ENCODE results near the gene SHBG. TPM values are rescaled to one million over a fixed set of nuclear protein-coding genes. Genes with fewer than 3 reads are reported as not detected.
"Not testable (repeated sequence)": the region's sequence is repeated elsewhere in the genome, so short reads cannot be mapped to it uniquely, and the experiment has no call there.

Gene SHBG
- total RNA-seq, 6 donors from 2014 or later, result 0.34 to 0.88 (median 0.46) TPM; not detected in 3

GRCh38 chr17:7592422-7593021, 37.4 kb upstream of the SHBG start:
- H3K9me3 ChIP-seq, result no peaks in the 10 kb centered on the region
- DNase-seq (peak in 1 of 2 donors; percentile 78), ATAC-seq (ENCODE audit: low FRiP score in 2 of 2) (no peak)
- H3K27me3 ChIP-seq, result no peaks in the 10 kb centered on the region
- peaks cover 32 to 90% (median 77%) of the 10 kb centered on the region in 4 donors for H3K36me3 ChIP-seq
- no peak overlapping the region for H3K4me3 ChIP-seq
- 93 to 95% methylated on average over 21 to 23 of the region's 23 CpGs for WGBS, 2 donors
- no peak overlapping the region for H3K27ac ChIP-seq
- peaks cover 12 to 13% (median 13%) of the 10 kb centered on the region in 4 donors for H3K4me1 ChIP-seq
- TF ChIP-seq POLR2A (IDR thresholded peaks at IDR 0.05) (no peak), EP300 (IDR thresholded peaks at IDR 0.05) (no peak), POLR2AphosphoS5 (IDR thresholded peaks at IDR 0.05) (no peak), CTCF (IDR thresholded peaks at IDR 0.05) (no peak)

DNA sequence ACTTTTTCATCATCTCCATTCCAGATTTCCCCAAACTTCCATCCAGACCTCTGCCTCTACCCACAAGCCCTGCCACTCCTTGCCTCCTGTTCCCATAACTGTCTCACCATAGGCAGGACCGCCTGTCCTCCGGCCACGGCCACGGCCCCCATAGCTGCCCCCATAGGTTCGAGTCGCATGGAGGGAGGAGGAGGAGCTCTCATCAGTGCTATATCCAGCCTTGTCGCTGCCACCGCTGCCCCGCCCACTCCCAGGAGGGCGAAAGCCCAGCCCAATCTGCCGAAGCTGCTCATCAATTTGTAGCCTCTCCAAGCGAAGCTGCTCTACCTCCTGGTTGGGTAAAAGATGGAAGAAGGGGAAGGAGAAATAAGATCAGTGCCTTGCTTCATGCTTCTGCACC, 36.6 kb upstream of the SHBG start:
- DNase-seq, result peak in 1 of 2 donors; percentile 82
- H3K27me3 ChIP-seq, result no peaks in the 10 kb centered on the region
- TF ChIP-seq EP300 (IDR thresholded peaks at IDR 0.05), result no peak
- WGBS, 2 donors, result 90 to 93% methylated on average over 12 of the region's 12 CpGs
- H3K4me1 ChIP-seq, result peaks cover 10 to 13% (median 11%) of the 10 kb centered on the region in 4 donors
- no peak for ATAC-seq (ENCODE audit: low FRiP score in 2 of 2)
- no peak overlapping the region for H3K27ac ChIP-seq
- peaks cover 32 to 87% (median 77%) of the 10 kb centered on the region in 4 donors for H3K36me3 ChIP-seq
- no peaks in the 10 kb centered on the region for H3K9me3 ChIP-seq
- no peak overlapping the region for H3K4me3 ChIP-seq

- not testable (repeated sequence) for DNase-seq; H3K27ac ChIP-seq; ATAC-seq (ENCODE audit: low FRiP score in 2 of 2); H3K4me3 ChIP-seq; H3K9me3 ChIP-seq; H3K4me1 ChIP-seq; H3K27me3 ChIP-seq
- H3K36me3 ChIP-seq, result peaks cover 42 to 97% (median 94%) of the 10 kb centered on the region in 4 donors
- WGBS, 2 donors, result 59 to 92% methylated on average over 2 to 5 of the region's 5 CpGs
Observed at GRCh38 chr17:7597561-7597960, 32.4 kb upstream of the SHBG start.

- Histone ChIP-seq H3K36me3 (peaks cover 32 to 54% (median 48%) of the 10 kb centered on the region in 4 donors), H3K4me3 (no peak overlapping the region), H3K27me3 (no peaks in the 10 kb centered on the region), H3K27ac (no peak overlapping the region), H3K4me1 (peaks cover under 1 to 6% (median 4%) of the 10 kb centered on the region in 4 donors), H3K9me3 (no peaks in the 10 kb centered on the region)
- DNase-seq (no peak), ATAC-seq (ENCODE audit: low FRiP score in 2 of 2) (no peak)
- 95 to 97% methylated on average over 4 of the region's 4 CpGs for WGBS, 2 donors
- TF ChIP-seq POLR2A (IDR thresholded peaks at IDR 0.05) (no peak), EP300 (IDR thresholded peaks at IDR 0.05) (no peak), CTCF (IDR thresholded peaks at IDR 0.05) (no peak), POLR2AphosphoS5 (IDR thresholded peaks at IDR 0.05) (no peak)
Observed at GRCh38 chr17:7606280-7606679, 23.7 kb upstream of the SHBG start.

DNA sequence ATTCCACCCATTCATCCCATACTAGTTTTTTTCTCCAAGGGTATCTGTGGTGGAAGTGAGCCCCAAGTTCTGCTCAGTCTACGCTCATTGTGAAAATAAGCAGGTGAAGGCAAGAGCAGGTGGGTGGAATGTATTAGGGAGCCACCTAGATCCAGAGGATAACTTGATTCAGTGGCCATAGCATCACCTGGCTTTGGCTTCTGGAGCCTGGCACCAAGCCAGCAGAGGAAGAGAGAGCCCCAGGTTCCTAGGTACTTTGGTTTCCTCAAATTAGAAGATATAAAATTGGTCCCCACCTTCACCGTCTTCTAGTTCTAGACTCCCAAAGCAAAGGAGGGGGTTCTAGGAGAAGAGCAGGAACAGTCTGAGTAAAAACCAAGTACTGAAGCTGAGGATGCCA, 19.3 kb upstream of the SHBG start:
- Histone ChIP-seq H3K27me3 (no peaks in the 10 kb centered on the region), H3K27ac (no peak overlapping the region), H3K36me3 (peaks cover 0 to 10% (median 6%) of the 10 kb centered on the region in 4 donors), H3K4me1 (peaks cover 24 to 35% (median 34%) of the 10 kb centered on the region in 4 donors), H3K9me3 (no peaks in the 10 kb centered on the region), H3K4me3 (no peak overlapping the region)
- DNase-seq (no peak), ATAC-seq (ENCODE audit: low FRiP score in 2 of 2) (no peak)
- TF ChIP-seq EP300 (IDR thresholded peaks at IDR 0.05), result no peak
- TF ChIP-seq CTCF (IDR thresholded peaks at IDR 0.05), result no peak
- WGBS, 2 donors, result 98 to 100% methylated on average over 2 of the region's 2 CpGs

- TF ChIP-seq POLR2A (IDR thresholded peaks at IDR 0.05) (no peak), POLR2AphosphoS5 (IDR thresholded peaks at IDR 0.05) (no peak), CTCF (IDR thresholded peaks at IDR 0.05) (no peak)
- H3K27ac ChIP-seq, result no peak overlapping the region
- H3K4me1 ChIP-seq, result peaks cover 24 to 35% (median 34%) of the 10 kb centered on the region in 4 donors
- ATAC-seq (ENCODE audit: low FRiP score in 2 of 2) (no peak), DNase-seq (no peak)
- no peaks in the 10 kb centered on the region for H3K27me3 ChIP-seq
- no peak overlapping the region for H3K4me3 ChIP-seq
- 51 to 59% methylated on average over 3 of the region's 3 CpGs for WGBS, 2 donors
- no peaks in the 10 kb centered on the region for H3K9me3 ChIP-seq
- H3K36me3 ChIP-seq, result peaks cover 0 to 4% (median 1%) of the 10 kb centered on the region in 4 donors
Observed at GRCh38 chr17:7611635-7612293, 18.2 kb upstream of the SHBG start.

Measured in upper lobe of left lung (tissue), 6 donors.